Osteocyte (in vitro differentiated cells): Measurements from ENCODE around the gene VPS37B. TPM values are rescaled to one million over a fixed set of nuclear protein-coding genes. Genes with fewer than 3 reads are reported as not detected.

Experiments used
- DNase-seq: peaks from one replicate; pipeline ENCODE4 v3.0.0; 2021; ENCODE audit warnings: mixed read lengths; ENCODE audit not compliant: unreplicated experiment; ENCODE audit errors: extremely low spot score
- H3K27ac Mint-ChIP-seq: one replicate; pipeline ENCODE4 v1.8.0; 2021; ENCODE audit warnings: mild to moderate bottlenecking, mixed read lengths; ENCODE audit not compliant: unreplicated experiment
- H3K27me3 Mint-ChIP-seq: one replicate; pipeline ENCODE4 v1.8.0; 2021; ENCODE audit warnings: mixed read lengths; ENCODE audit not compliant: unreplicated experiment
- H3K36me3 Mint-ChIP-seq: one replicate; pipeline ENCODE4 v1.8.0; 2021; ENCODE audit warnings: mixed read lengths; ENCODE audit not compliant: unreplicated experiment
- H3K4me1 Mint-ChIP-seq: one replicate; pipeline ENCODE4 v1.8.0; 2021; ENCODE audit warnings: mixed read lengths; ENCODE audit not compliant: unreplicated experiment
- H3K4me3 Mint-ChIP-seq: one replicate; pipeline ENCODE4 v1.8.0; 2021; ENCODE audit warnings: mild to moderate bottlenecking, moderate library complexity, mixed read lengths; ENCODE audit not compliant: unreplicated experiment
- H3K9me3 Mint-ChIP-seq: one replicate; pipeline ENCODE4 v1.8.0; 2021; ENCODE audit warnings: mixed read lengths; ENCODE audit not compliant: unreplicated experiment
- CTCF ChIP-seq: fragments of 200-600 bp; sonication (generic); IDR thresholded peaks from 2 replicates; pipeline ENCODE4 v1.5.0; 2021; ENCODE audit warnings: antibody characterized with exemption, mild to moderate bottlenecking, moderate library complexity
- total RNA-seq: library from RNA; stranded (reverse); gene quantifications from 2 replicates; pipeline ENCODE4 v1.2.1, GENCODE V29; 2021

VPS37B gene
- total RNA-seq, 1 donor from 2014 or later, result 27.5 TPM

GRCh38 chr12:122886161-122886560, 9.8 kb downstream of the VPS37B start:
- Mint-ChIP-seq H3K9me3 (no peaks in the 10 kb centered on the region), H3K4me3 (no peak overlapping the region), H3K36me3 (peaks cover 3% of the 10 kb centered on the region), H3K4me1 (peaks cover 63% of the 10 kb centered on the region), H3K27me3 (no peaks in the 10 kb centered on the region), H3K27ac (no peak overlapping the region)
- DNase-seq, result no peak
- TF ChIP-seq CTCF, result no peak

- no peak for TF ChIP-seq CTCF
- peak overlapping the region; percentile 29 for H3K27ac Mint-ChIP-seq
- H3K36me3 Mint-ChIP-seq, result peaks cover 3% of the 10 kb centered on the region
- H3K9me3 Mint-ChIP-seq, result no peaks in the 10 kb centered on the region
- no peaks in the 10 kb centered on the region for H3K27me3 Mint-ChIP-seq
- no peak for DNase-seq
- H3K4me1 Mint-ChIP-seq, result peaks cover 67% of the 10 kb centered on the region
- no peak overlapping the region for H3K4me3 Mint-ChIP-seq
Observed at GRCh38 chr12:122884860-122885259, 11.1 kb downstream of the VPS37B start.

GRCh38 chr12:122884091-122884826, 11.7 kb downstream of the VPS37B start:
- Mint-ChIP-seq H3K27ac (peak overlapping the region; percentile 29), H3K4me1 (peaks cover 65% of the 10 kb centered on the region)

GRCh38 chr12:122882908-122883558, 12.9 kb downstream of the VPS37B start:
- Mint-ChIP-seq H3K4me1 (peaks cover 57% of the 10 kb centered on the region), H3K27ac (no peak overlapping the region), H3K9me3 (no peaks in the 10 kb centered on the region)

More at GRCh38 chr12:122884091-122884826, 11.7 kb downstream of the VPS37B start:
- H3K4me3 Mint-ChIP-seq, result no peak overlapping the region
- H3K36me3 Mint-ChIP-seq, result peaks cover 3% of the 10 kb centered on the region
- no peak for TF ChIP-seq CTCF
- H3K27me3 Mint-ChIP-seq, result no peaks in the 10 kb centered on the region
- H3K9me3 Mint-ChIP-seq, result no peaks in the 10 kb centered on the region
- no peak for DNase-seq

More at GRCh38 chr12:122882908-122883558, 12.9 kb downstream of the VPS37B start:
- H3K36me3 Mint-ChIP-seq, result peaks cover 3% of the 10 kb centered on the region
- DNase-seq, result no peak
- no peak for TF ChIP-seq CTCF
- H3K27me3 Mint-ChIP-seq, result no peaks in the 10 kb centered on the region
- no peak overlapping the region for H3K4me3 Mint-ChIP-seq
